ENCODE results near the gene PET100. TPM values are rescaled to one million over a fixed set of nuclear protein-coding genes. Genes with fewer than 3 reads are reported as not detected.

The PET100 gene
- total RNA-seq, 2 donors from 2014 or later, result 149 to 182 TPM

- H3K36me3 Mint-ChIP-seq (ENCODE audit: low read depth), result peaks cover 23% of the 10 kb centered on the region
- H3K27ac ChIP-seq (ENCODE audit: low read depth, low read length), result no peak overlapping the region
- H3K27me3 Mint-ChIP-seq (ENCODE audit: insufficient read depth), result peaks cover 17% of the 10 kb centered on the region
- H3K27ac Mint-ChIP-seq, result no peak overlapping the region
- 85 to 87% methylated on average over 3 to 9 of the region's 9 CpGs for WGBS, 2 experiments (ENCODE audit: insufficient coverage in 1 of 2, insufficient read length in 1 of 2)
- DNase-seq, result no peak
- TF ChIP-seq, protein P1, sequence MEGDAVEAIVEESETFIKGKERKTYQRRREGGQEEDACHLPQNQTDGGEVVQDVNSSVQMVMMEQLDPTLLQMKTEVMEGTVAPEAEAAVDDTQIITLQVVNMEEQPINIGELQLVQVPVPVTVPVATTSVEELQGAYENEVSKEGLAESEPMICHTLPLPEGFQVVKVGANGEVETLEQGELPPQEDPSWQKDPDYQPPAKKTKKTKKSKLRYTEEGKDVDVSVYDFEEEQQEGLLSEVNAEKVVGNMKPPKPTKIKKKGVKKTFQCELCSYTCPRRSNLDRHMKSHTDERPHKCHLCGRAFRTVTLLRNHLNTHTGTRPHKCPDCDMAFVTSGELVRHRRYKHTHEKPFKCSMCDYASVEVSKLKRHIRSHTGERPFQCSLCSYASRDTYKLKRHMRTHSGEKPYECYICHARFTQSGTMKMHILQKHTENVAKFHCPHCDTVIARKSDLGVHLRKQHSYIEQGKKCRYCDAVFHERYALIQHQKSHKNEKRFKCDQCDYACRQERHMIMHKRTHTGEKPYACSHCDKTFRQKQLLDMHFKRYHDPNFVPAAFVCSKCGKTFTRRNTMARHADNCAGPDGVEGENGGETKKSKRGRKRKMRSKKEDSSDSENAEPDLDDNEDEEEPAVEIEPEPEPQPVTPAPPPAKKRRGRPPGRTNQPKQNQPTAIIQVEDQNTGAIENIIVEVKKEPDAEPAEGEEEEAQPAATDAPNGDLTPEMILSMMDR (conservative IDR thresholded peaks at IDR 0.05), result no peak
- H3K4me1 Mint-ChIP-seq, result peaks cover 19% of the 10 kb centered on the region
- no peaks in the 10 kb centered on the region for H3K9me3 Mint-ChIP-seq
- peak overlapping the region; percentile 74 for H3K4me3 Mint-ChIP-seq
- no peak overlapping the region for H3K9ac ChIP-seq (ENCODE audit: extremely low read depth, low read length, poor library complexity, severe bottlenecking)
- H3K36me3 ChIP-seq (ENCODE audit: control insufficient read depth, insufficient read depth, low read length), result peaks cover 15% of the 10 kb centered on the region
- H3K27me3 ChIP-seq (ENCODE audit: control insufficient read depth, insufficient read depth, low read length, poor library complexity, severe bottlenecking), result no peaks in the 10 kb centered on the region
- H3K4me1 ChIP-seq (ENCODE audit: control insufficient read depth, insufficient read depth, low read length), result peaks cover 7% of the 10 kb centered on the region
- peak overlapping the region; percentile 82 for H3K4me3 ChIP-seq (ENCODE audit: low read length)
- H3K9me3 ChIP-seq (ENCODE audit: control insufficient read depth, low read length), result no peaks in the 10 kb centered on the region
These were observed 31.9 kb upstream of the PET100 start for GRCh38 chr19:7597689-7598088.

DNA sequence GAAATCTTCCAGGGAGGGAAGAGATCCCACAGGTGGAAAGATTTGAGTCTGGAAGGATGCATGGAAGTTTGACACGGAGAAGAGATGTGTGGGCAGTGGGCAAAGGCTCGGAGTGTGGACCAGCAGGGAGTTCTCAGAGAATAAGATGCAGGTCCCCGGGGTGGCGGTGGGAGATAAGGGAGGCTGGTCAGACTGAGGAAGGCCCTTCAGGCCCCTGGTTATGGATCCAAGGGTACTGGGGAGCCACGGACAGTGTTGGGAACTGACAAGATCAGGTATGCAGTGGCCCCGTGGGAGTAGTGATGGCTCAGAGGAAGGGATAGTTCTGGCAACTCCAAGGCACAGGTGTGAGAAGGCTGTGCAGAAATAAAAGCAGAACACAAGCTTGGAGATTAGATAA, 31.4 kb upstream of the PET100 start:
- no peak overlapping the region for H3K4me3 ChIP-seq (ENCODE audit: low read length)
- H3K9me3 ChIP-seq (ENCODE audit: control insufficient read depth, low read length), result no peaks in the 10 kb centered on the region
- H3K27ac ChIP-seq (ENCODE audit: low read depth, low read length), result no peak overlapping the region
- peaks cover 7% of the 10 kb centered on the region for H3K4me1 ChIP-seq (ENCODE audit: control insufficient read depth, insufficient read depth, low read length)
- peaks cover 16% of the 10 kb centered on the region for H3K27me3 Mint-ChIP-seq (ENCODE audit: insufficient read depth)
- TF ChIP-seq, protein P1 (conservative IDR thresholded peaks at IDR 0.05), result no peak
- H3K36me3 ChIP-seq (ENCODE audit: control insufficient read depth, insufficient read depth, low read length), result peaks cover 15% of the 10 kb centered on the region
- H3K9me3 Mint-ChIP-seq, result no peaks in the 10 kb centered on the region
- no peak overlapping the region for H3K9ac ChIP-seq (ENCODE audit: extremely low read depth, low read length, poor library complexity, severe bottlenecking)
- DNase-seq, result no peak
- H3K4me1 Mint-ChIP-seq, result peaks cover 19% of the 10 kb centered on the region
- peaks cover 23% of the 10 kb centered on the region for H3K36me3 Mint-ChIP-seq (ENCODE audit: low read depth)
- no peaks in the 10 kb centered on the region for H3K27me3 ChIP-seq (ENCODE audit: control insufficient read depth, insufficient read depth, low read length, poor library complexity, severe bottlenecking)
- peak overlapping the region; percentile 74 for H3K4me3 Mint-ChIP-seq
- no peak overlapping the region for H3K27ac Mint-ChIP-seq
- 82 to 84% methylated on average over 6 of the region's 6 CpGs for WGBS, 2 experiments (ENCODE audit: insufficient coverage in 1 of 2, insufficient read length in 1 of 2)

DNA sequence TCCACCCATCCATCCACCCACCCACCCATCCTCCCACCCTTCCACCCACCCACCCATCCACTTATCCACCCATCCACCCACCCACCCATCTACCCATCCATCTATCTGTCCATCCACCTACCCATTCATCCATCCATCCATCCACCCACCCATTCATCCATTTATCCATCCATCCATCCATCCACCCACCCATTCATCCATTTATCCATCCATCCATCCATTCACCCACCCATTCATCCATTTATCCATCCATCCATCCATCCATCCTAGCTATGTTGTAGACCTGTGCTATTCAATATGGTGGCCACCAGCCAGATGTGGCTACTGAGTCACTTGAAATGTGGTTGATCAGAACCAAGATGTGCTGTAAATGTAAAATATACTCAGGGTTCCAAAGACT, 28.9 kb upstream of the PET100 start:
- TF ChIP-seq, protein P1 (conservative IDR thresholded peaks at IDR 0.05), result no peak
- Histone ChIP-seq H3K9ac (ENCODE audit: extremely low read depth, low read length, poor library complexity, severe bottlenecking) (no peak overlapping the region), H3K27me3 (ENCODE audit: control insufficient read depth, insufficient read depth, low read length, poor library complexity, severe bottlenecking) (no peaks in the 10 kb centered on the region), H3K27ac (ENCODE audit: low read depth, low read length) (no peak overlapping the region), H3K9me3 (ENCODE audit: control insufficient read depth, low read length) (no peaks in the 10 kb centered on the region), H3K4me1 (ENCODE audit: control insufficient read depth, insufficient read depth, low read length) (peaks cover 7% of the 10 kb centered on the region), H3K36me3 (ENCODE audit: control insufficient read depth, insufficient read depth, low read length) (peaks cover 25% of the 10 kb centered on the region), H3K4me3 (ENCODE audit: low read length) (no peak overlapping the region)
- Mint-ChIP-seq H3K27ac (no peak overlapping the region), H3K4me1 (peaks cover 19% of the 10 kb centered on the region), H3K27me3 (ENCODE audit: insufficient read depth) (no peaks in the 10 kb centered on the region), H3K36me3 (ENCODE audit: low read depth) (peaks cover 38% of the 10 kb centered on the region), H3K9me3 (peaks cover 3% of the 10 kb centered on the region), H3K4me3 (no peak overlapping the region)
- DNase-seq, result no peak

All from endodermal cell (in vitro differentiated cells).